Measurements from ENCODE around the gene CD247.
"Not testable (repeated sequence)": the region's sequence is repeated elsewhere in the genome, so short reads cannot be mapped to it uniquely, and the experiment has no call there.

Gene CD247

GRCh38 chr1:167518331-167518700, at the start of gene CD247:
Gene CD247 (minus strand): TSS chr1:167518529. CDS start chr1:167518465, 64 bp downstream.
- peak; percentile 65 for DNase-seq (ENCODE audit: low read depth)

GRCh38 chr1:167567663-167568062, 49.3 kb upstream of the CD247 start:
- DNase-seq (ENCODE audit: low read depth): no peak

GRCh38 chr1:167566766-167567165, 48.4 kb upstream of the CD247 start:
- no peak for DNase-seq (ENCODE audit: low read depth)

- no peak for DNase-seq (ENCODE audit: low read depth)
These were observed 47.6 kb upstream of the CD247 start for GRCh38 chr1:167565922-167566321.

- DNase-seq (ENCODE audit: low read depth): no peak
These were observed 46.4 kb upstream of the CD247 start for GRCh38 chr1:167564612-167565270.

- DNase-seq (ENCODE audit: low read depth): no peak
These were observed 45.4 kb upstream of the CD247 start for GRCh38 chr1:167563579-167564246.

GRCh38 chr1:167562702-167563101, 44.4 kb upstream of the CD247 start:
- DNase-seq (ENCODE audit: low read depth): no peak

- no peak for DNase-seq (ENCODE audit: low read depth)
These were observed 43.4 kb upstream of the CD247 start for GRCh38 chr1:167561753-167562152.

- DNase-seq (ENCODE audit: low read depth): peak; percentile 66
These were observed 37.8 kb upstream of the CD247 start for GRCh38 chr1:167555971-167556714.

GRCh38 chr1:167555072-167555471, 36.7 kb upstream of the CD247 start:
- DNase-seq (ENCODE audit: low read depth): not testable (repeated sequence)

- no peak for DNase-seq (ENCODE audit: low read depth)
These were observed 35.9 kb upstream of the CD247 start for GRCh38 chr1:167554028-167554779.

- peak; percentile 79 for DNase-seq (ENCODE audit: low read depth)
These were observed 35.1 kb upstream of the CD247 start, which contains the start of gene CREG1 for GRCh38 chr1:167553136-167554027. Gene CREG1 (minus strand): TSS chr1:167553762.

GRCh38 chr1:167551362-167551761, 33.0 kb upstream of the CD247 start:
- DNase-seq (ENCODE audit: low read depth): no peak

GRCh38 chr1:167548059-167548932, 30.0 kb upstream of the CD247 start:
- DNase-seq (ENCODE audit: low read depth): no peak

- DNase-seq (ENCODE audit: low read depth): no peak
These were observed 28.6 kb upstream of the CD247 start for GRCh38 chr1:167546935-167547334.

- DNase-seq (ENCODE audit: low read depth): no peak
These were observed 27.0 kb upstream of the CD247 start for GRCh38 chr1:167545349-167545748.

GRCh38 chr1:167544447-167545093, 26.2 kb upstream of the CD247 start:
- no peak for DNase-seq (ENCODE audit: low read depth)

- DNase-seq (ENCODE audit: low read depth): no peak
These were observed 25.1 kb upstream of the CD247 start for GRCh38 chr1:167543199-167543990.

Data from stimulated activated CD8-positive, alpha-beta memory T cell treated with anti-CD3 and anti-CD28 coated beads, Interleukin-12 subunit alpha, Interleukin-12 subunit beta, amount 100 ng/mL, for 1 hour (primary cell).